GM19468 (cell line): ENCODE results near the gene GRB10.

Source experiments
- ATAC-seq: cut with Tn5 transposase; IDR thresholded peaks from one replicate; pipeline ENCODE4 v1.9.1; 2021; ENCODE audit warnings: mild to moderate bottlenecking, moderate library complexity, moderate number of reproducible peaks; ENCODE audit not compliant: unreplicated experiment; ENCODE audit errors: extremely low read depth

The GRB10 gene

GRCh38 chr7:50805447-50806125 lies 22.9 kb upstream of the GRB10 start:
- ATAC-seq: no peak

GRCh38 chr7:50803359-50804337 lies 21.0 kb upstream of the GRB10 start:
- no peak for ATAC-seq

- no peak for ATAC-seq
Measured at GRCh38 chr7:50801907-50802306, 19.2 kb upstream of the GRB10 start.

- no peak for ATAC-seq
Measured at GRCh38 chr7:50799873-50800272, 17.2 kb upstream of the GRB10 start.

GRCh38 chr7:50798126-50798525 lies 15.4 kb upstream of the GRB10 start:
- no peak for ATAC-seq

- ATAC-seq: no peak
Measured at GRCh38 chr7:50795831-50796230, 13.1 kb upstream of the GRB10 start.

GRCh38 chr7:50795253-50795652 lies 12.6 kb upstream of the GRB10 start:
- no peak for ATAC-seq

- ATAC-seq: no peak
Measured at GRCh38 chr7:50793947-50794570, 11.4 kb upstream of the GRB10 start.

- ATAC-seq: no peak
Measured at GRCh38 chr7:50793120-50793946, 10.6 kb upstream of the GRB10 start.

- no peak for ATAC-seq
Measured at GRCh38 chr7:50792342-50793119, 9.8 kb upstream of the GRB10 start.

- ATAC-seq: no peak
Measured at GRCh38 chr7:50791938-50792341, 9.2 kb upstream of the GRB10 start.

- no peak for ATAC-seq
Measured at GRCh38 chr7:50791363-50791937, 8.8 kb upstream of the GRB10 start.

- ATAC-seq: no peak
Measured at GRCh38 chr7:50790381-50790780, 7.7 kb upstream of the GRB10 start.

GRCh38 chr7:50788382-50788781 lies 5.7 kb upstream of the GRB10 start:
- ATAC-seq: no peak

GRCh38 chr7:50787825-50788224 lies 5.1 kb upstream of the GRB10 start:
- no peak for ATAC-seq

- ATAC-seq: no peak
Measured at GRCh38 chr7:50785346-50785745, 2.6 kb upstream of the GRB10 start.

- no peak for ATAC-seq
Measured at GRCh38 chr7:50783801-50784507, 1.3 kb upstream of the GRB10 start.

GRCh38 chr7:50783303-50783702 lies 607 bp upstream of the GRB10 start:
- ATAC-seq: no peak
